DOHH2 (cell line): ENCODE results near the gene PLEKHM3.
"Not testable (repeated sequence)": the region's sequence is repeated elsewhere in the genome, so short reads cannot be mapped to it uniquely, and the experiment has no call there.

Source experiments
- H3F3A ChIP-seq: fragments of 200-600 bp; sonication (generic), shearing (Covaris generic); 2 replicates; pipeline ENCODE4 v1.6.0; 2016; ENCODE audit warnings: antibody characterized with exemption, mild to moderate bottlenecking; ENCODE audit not compliant: control insufficient read depth, insufficient read depth
- H3K27ac ChIP-seq: fragments of 200-600 bp; sonication (generic); 2 replicates; pipeline ENCODE4 v1.5.1; 2014; ENCODE audit warnings: low read depth, mild to moderate bottlenecking, low read length, moderate library complexity
- H3K27me3 ChIP-seq: fragments of 200-600 bp; sonication (generic); 2 replicates; pipeline ENCODE4 v1.6.1; 2014; ENCODE audit warnings: mild to moderate bottlenecking, low read length, mixed read lengths; ENCODE audit not compliant: control insufficient read depth
- H3K36me3 ChIP-seq: fragments of 200-600 bp; sonication (generic); 2 replicates; pipeline ENCODE4 v1.6.1; 2014; ENCODE audit warnings: mild to moderate bottlenecking, low read length, moderate library complexity, mixed read lengths; ENCODE audit not compliant: control insufficient read depth
- H3K4me1 ChIP-seq: fragments of 200-600 bp; sonication (generic); 2 replicates; pipeline ENCODE4 v1.6.1; 2014; ENCODE audit warnings: mild to moderate bottlenecking, low read length, mixed read lengths; ENCODE audit not compliant: control insufficient read depth
- H3K4me2 ChIP-seq: fragments of 200-600 bp; sonication (generic); 2 replicates; pipeline ENCODE4 v1.6.0; 2014; ENCODE audit warnings: mild to moderate bottlenecking, low read length, moderate library complexity
- H3K4me3 ChIP-seq: fragments of 200-600 bp; sonication (generic); 2 replicates; pipeline ENCODE4 v1.5.1; 2014; ENCODE audit warnings: mild to moderate bottlenecking, low read length, mixed read lengths
- H3K79me2 ChIP-seq: fragments of 200-600 bp; sonication (generic); 2 replicates; pipeline ENCODE4 v1.6.1; 2014; ENCODE audit warnings: mild to moderate bottlenecking, low read length, mixed read lengths; ENCODE audit not compliant: control insufficient read depth
- H3K9me2 ChIP-seq: fragments of 200-600 bp; sonication (generic); replicated peaks from 2 replicates; pipeline ENCODE4 v1.6.1; 2014; ENCODE audit warnings: mild to moderate bottlenecking, low read length, mixed read lengths; ENCODE audit not compliant: control insufficient read depth
- H3K9me3 ChIP-seq: fragments of 200-600 bp; sonication (generic); 2 replicates; pipeline ENCODE4 v1.6.1; 2014; ENCODE audit warnings: antibody characterized with exemption, low read length, mixed read lengths; ENCODE audit not compliant: control insufficient read depth, insufficient read depth
- H4K20me1 ChIP-seq: fragments of 200-600 bp; sonication (generic); 2 replicates; pipeline ENCODE4 v1.6.0; 2014; ENCODE audit warnings: low read depth, mild to moderate bottlenecking, antibody characterized with exemption, low read length, moderate library complexity; ENCODE audit not compliant: control insufficient read depth, insufficient read depth
- CTCF ChIP-seq: fragments of 200-600 bp; sonication (generic); IDR thresholded peaks from one replicate; pipeline ENCODE4 v1.5.1; 2014; ENCODE audit warnings: antibody characterized with exemption, mild to moderate bottlenecking, low read depth, low read length; ENCODE audit not compliant: poor library complexity, severe bottlenecking
- EZH2phosphoT487 ChIP-seq: fragments of 200-600 bp; sonication (generic); IDR thresholded peaks from 2 replicates; pipeline ENCODE4 v1.6.1; 2017; ENCODE audit warnings: borderline replicate concordance, mild to moderate bottlenecking, antibody characterized with exemption, low read length, moderate library complexity, mixed read lengths

Gene PLEKHM3

GRCh38 chr2:207911856-207912255 lies 113.5 kb downstream of the PLEKHM3 start:
- Histone ChIP-seq H3F3A (no peaks in the 10 kb centered on the region), H3K27ac (no peak overlapping the region), H3K27me3 (no peaks in the 10 kb centered on the region), H3K4me3 (no peak overlapping the region), H3K79me2 (no peaks in the 10 kb centered on the region), H4K20me1 (no peaks in the 10 kb centered on the region), H3K9me3 (no peaks in the 10 kb centered on the region), H3K36me3 (no peaks in the 10 kb centered on the region), H3K4me1 (no peaks in the 10 kb centered on the region), H3K4me2 (no peak overlapping the region), H3K9me2 (no peaks in the 10 kb centered on the region)
- TF ChIP-seq CTCF (no peak), EZH2phosphoT487 (no peak)

- Histone ChIP-seq H4K20me1 (no peaks in the 10 kb centered on the region), H3K4me2 (no peak overlapping the region), H3F3A (no peaks in the 10 kb centered on the region), H3K27me3 (no peaks in the 10 kb centered on the region), H3K27ac (no peak overlapping the region), H3K4me3 (no peak overlapping the region), H3K9me2 (no peaks in the 10 kb centered on the region), H3K36me3 (no peaks in the 10 kb centered on the region), H3K79me2 (no peaks in the 10 kb centered on the region), H3K4me1 (no peaks in the 10 kb centered on the region), H3K9me3 (no peaks in the 10 kb centered on the region)
- TF ChIP-seq EZH2phosphoT487 (no peak), CTCF (no peak)
These were observed 114.1 kb downstream of the PLEKHM3 start for GRCh38 chr2:207911215-207911614.

- H3K79me2 ChIP-seq, H3K27ac ChIP-seq, H3K27me3 ChIP-seq, H4K20me1 ChIP-seq, H3K4me2 ChIP-seq, H3F3A ChIP-seq, H3K36me3 ChIP-seq, H3K4me3 ChIP-seq, H3K4me1 ChIP-seq, H3K9me3 ChIP-seq, H3K9me2 ChIP-seq: not testable (repeated sequence)
These were observed 118.8 kb downstream of the PLEKHM3 start for GRCh38 chr2:207906495-207906894.

GRCh38 chr2:207905546-207905945 lies 119.8 kb downstream of the PLEKHM3 start:
- TF ChIP-seq CTCF (no peak), EZH2phosphoT487 (no peak)
- Histone ChIP-seq H3K36me3 (no peaks in the 10 kb centered on the region), H3K9me3 (no peaks in the 10 kb centered on the region), H3F3A (no peaks in the 10 kb centered on the region), H4K20me1 (no peaks in the 10 kb centered on the region), H3K79me2 (no peaks in the 10 kb centered on the region), H3K27me3 (no peaks in the 10 kb centered on the region), H3K27ac (no peak overlapping the region), H3K4me2 (no peak overlapping the region), H3K4me3 (no peak overlapping the region), H3K9me2 (no peaks in the 10 kb centered on the region), H3K4me1 (no peaks in the 10 kb centered on the region)
